Measurements from ENCODE around the gene ZBTB33. TPM values are rescaled to one million over a fixed set of nuclear protein-coding genes. Genes with fewer than 3 reads are reported as not detected.

ZBTB33 gene
- total RNA-seq, 2 donors from 2014 or later = 20.5 to 21.5 TPM

DNA sequence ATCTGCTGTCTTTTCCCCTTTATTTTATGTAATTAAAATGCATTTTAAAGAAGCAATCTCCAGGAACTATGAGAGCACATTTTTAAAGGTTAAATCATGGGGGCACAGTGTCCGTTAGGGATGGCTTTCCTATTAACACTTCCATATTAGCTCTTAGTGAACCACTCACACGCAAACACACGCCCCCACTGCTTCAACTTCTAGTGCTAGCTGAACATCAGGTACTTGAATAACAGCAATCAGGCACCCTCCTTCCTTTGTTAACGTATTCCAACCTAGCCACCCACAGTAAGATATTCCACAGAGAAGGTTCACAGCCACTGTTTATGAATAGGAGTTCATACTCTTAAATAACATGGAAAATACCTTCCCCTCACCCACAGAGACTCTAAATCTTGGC, 51.3 kb downstream of the ZBTB33 start:
- H3K27ac Mint-ChIP-seq = peak overlapping the region; percentile 82
- peak; percentile 8 for ATAC-seq
- peaks cover 12% of the 10 kb centered on the region for H3K4me1 Mint-ChIP-seq
- DNase-seq = no peak
- H3K27me3 Mint-ChIP-seq = no peaks in the 10 kb centered on the region
- H3K4me3 Mint-ChIP-seq = peak overlapping the region; percentile 85
- H3K36me3 Mint-ChIP-seq (ENCODE audit: low read depth) = no peaks in the 10 kb centered on the region
- H3K9me3 ChIP-seq (ENCODE audit: control insufficient read depth, low read length, poor library complexity, severe bottlenecking) = no peaks in the 10 kb centered on the region

DNA sequence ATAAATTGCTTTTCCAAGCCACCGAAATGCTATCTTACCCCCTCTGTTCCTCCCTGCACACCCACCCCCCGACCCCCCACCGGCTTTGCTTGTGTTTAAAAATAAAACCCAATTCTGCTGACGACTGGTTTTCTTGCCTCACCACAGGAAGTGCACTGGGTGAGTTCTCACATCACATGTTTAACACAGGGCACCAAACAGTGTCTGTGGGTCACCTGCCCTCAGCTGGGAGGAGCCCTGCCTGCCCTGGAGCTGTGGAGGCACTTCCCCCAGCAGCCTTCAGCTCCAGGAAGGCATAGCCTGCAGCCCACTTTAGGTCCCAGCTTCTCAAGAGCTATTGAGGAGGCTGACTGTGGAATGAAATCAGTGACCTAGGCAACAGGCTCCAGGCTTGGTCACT, 51.8 kb downstream of the ZBTB33 start:
- H3K4me1 Mint-ChIP-seq = peaks cover 12% of the 10 kb centered on the region
- H3K4me3 Mint-ChIP-seq = peak overlapping the region; percentile 85
- H3K27me3 Mint-ChIP-seq = no peaks in the 10 kb centered on the region
- no peaks in the 10 kb centered on the region for H3K9me3 ChIP-seq (ENCODE audit: control insufficient read depth, low read length, poor library complexity, severe bottlenecking)
- no peaks in the 10 kb centered on the region for H3K36me3 Mint-ChIP-seq (ENCODE audit: low read depth)
- no peak for DNase-seq
- peak overlapping the region; percentile 82 for H3K27ac Mint-ChIP-seq
- ATAC-seq = peak; percentile 100

DNA sequence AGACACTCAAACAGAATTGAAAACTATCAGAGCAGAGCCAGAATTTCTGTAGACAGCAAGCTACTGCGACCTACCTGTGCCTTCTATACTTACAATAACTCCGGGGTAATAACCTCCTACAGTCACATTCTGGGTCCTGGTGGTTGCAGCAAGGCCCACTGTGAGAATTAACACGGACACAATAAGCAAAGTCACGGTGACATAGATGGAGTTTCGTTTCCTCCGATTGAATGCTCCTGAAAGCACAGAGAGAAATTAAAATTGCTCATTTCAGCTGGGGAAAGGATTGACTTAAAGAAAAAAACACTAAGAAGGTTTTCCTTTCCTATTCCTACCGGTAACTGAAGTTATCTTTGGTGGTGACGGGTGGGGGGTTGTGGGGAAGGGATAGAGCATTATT, 53.6 kb downstream of the ZBTB33 start:
- DNase-seq = no peak
- no peak overlapping the region for H3K27ac Mint-ChIP-seq
- no peak overlapping the region for H3K4me3 Mint-ChIP-seq
- H3K4me1 Mint-ChIP-seq = peaks cover 14% of the 10 kb centered on the region
- H3K27me3 Mint-ChIP-seq = no peaks in the 10 kb centered on the region
- H3K36me3 Mint-ChIP-seq (ENCODE audit: low read depth) = no peaks in the 10 kb centered on the region
- no peak for ATAC-seq
- H3K9me3 ChIP-seq (ENCODE audit: control insufficient read depth, low read length, poor library complexity, severe bottlenecking) = no peaks in the 10 kb centered on the region

DNA sequence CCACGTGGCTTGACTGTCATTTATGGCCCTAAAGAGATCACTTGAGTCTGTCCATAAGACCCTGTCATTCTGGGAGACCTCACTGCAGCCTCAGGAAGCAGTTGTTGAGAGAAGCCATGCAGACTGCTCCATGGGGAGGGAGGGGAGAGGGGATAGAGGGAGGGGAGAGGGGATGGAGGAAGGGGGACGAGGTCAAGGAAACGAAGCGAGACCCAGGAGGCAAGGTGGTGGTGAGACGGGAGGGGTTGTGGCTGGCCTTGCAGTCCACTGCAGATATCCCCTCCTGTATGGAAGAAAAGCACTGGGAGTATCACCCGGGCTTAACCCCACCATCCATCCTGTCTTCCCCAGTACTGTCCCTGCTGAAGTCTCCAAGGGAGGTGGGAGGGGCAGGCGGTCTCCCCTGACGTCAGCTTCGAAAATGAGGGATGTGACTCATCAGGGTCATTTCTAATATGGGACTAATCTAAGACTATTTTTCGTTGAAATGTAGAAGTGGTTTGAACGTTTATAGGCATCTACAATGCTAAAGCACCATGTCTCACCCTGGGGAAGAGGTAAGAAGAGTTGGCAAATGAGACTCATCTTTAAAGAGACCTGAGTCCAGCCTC, 55.0 kb downstream of the ZBTB33 start:
- Mint-ChIP-seq H3K27me3 (no peaks in the 10 kb centered on the region), H3K36me3 (ENCODE audit: low read depth) (peaks cover 2% of the 10 kb centered on the region), H3K27ac (no peak overlapping the region), H3K4me1 (peaks cover 22% of the 10 kb centered on the region), H3K4me3 (no peak overlapping the region)
- no peaks in the 10 kb centered on the region for H3K9me3 ChIP-seq (ENCODE audit: control insufficient read depth, low read length, poor library complexity, severe bottlenecking)
- ATAC-seq (no peak), DNase-seq (no peak)

DNA sequence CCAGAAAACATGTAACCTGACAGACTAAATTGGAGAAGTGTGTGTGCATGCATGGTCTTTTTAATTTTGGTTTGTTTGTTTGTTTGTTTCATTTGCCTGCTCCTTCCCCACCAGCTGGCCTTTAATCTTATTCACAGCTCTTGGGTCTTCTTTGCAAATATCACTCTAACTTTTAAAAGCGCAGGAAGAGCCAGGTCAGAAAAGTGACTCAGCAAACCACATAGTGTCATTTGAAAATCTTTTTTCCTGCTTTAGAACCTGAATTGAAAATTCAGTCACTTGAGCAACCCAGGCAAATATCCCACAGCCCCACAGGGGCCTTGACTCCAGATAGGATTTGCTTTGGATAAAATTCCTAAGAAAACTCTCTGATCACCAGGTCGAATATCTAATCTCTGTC, 56.0 kb downstream of the ZBTB33 start:
- H3K4me1 Mint-ChIP-seq = peaks cover 22% of the 10 kb centered on the region
- DNase-seq = no peak
- H3K4me3 Mint-ChIP-seq = no peak overlapping the region
- peaks cover 2% of the 10 kb centered on the region for H3K36me3 Mint-ChIP-seq (ENCODE audit: low read depth)
- H3K9me3 ChIP-seq (ENCODE audit: control insufficient read depth, low read length, poor library complexity, severe bottlenecking) = no peaks in the 10 kb centered on the region
- H3K27me3 Mint-ChIP-seq = no peaks in the 10 kb centered on the region
- no peak overlapping the region for H3K27ac Mint-ChIP-seq
- no peak for ATAC-seq

Other genes with a start within 250 kb of the ZBTB33 start
- not detected for gene RHOXF2B, start 173.1 kb upstream of the ZBTB33 start, total RNA-seq
- 1 to 10 TPM in 1 of 2 donors, under 1 TPM in 1; 0.90 to 1.1 TPM for gene RHOXF1, start 134.9 kb upstream of the ZBTB33 start, total RNA-seq
- gene RHOXF2, start 92.2 kb upstream of the ZBTB33 start, total RNA-seq = under 1 TPM in 1 of 2 donors, not detected in 1; 0.10 TPM
- gene TMEM255A, start 60.6 kb downstream of the ZBTB33 start, total RNA-seq = under 1 TPM in 1 of 2 donors, not detected in 1; 0.30 TPM
- gene ATP1B4, start 111.3 kb downstream of the ZBTB33 start, total RNA-seq = not detected
- gene LAMP2, start 218.5 kb downstream of the ZBTB33 start, total RNA-seq = 10 to 100 TPM; 24.9 to 26.5 TPM

Measured in T-helper 17 cell (primary cell).